Kidney capillary endothelial cell (primary cell): Measurements from ENCODE around the gene CACNA2D3.

Experiments
- DNase-seq: peaks from one replicate; pipeline ENCODE4 v3.0.0-alpha.2; 2018; ENCODE audit warnings: low spot score

CACNA2D3 gene

GRCh38 chr3:54127499-54128056, 5.2 kb downstream of the CACNA2D3 start:
- DNase-seq, result no peak

- DNase-seq, result no peak
These were observed 8.8 kb downstream of the CACNA2D3 start for GRCh38 chr3:54131026-54131605.

- DNase-seq, result no peak
These were observed 9.5 kb downstream of the CACNA2D3 start for GRCh38 chr3:54131890-54132289.

- DNase-seq, result no peak
These were observed 10.3 kb downstream of the CACNA2D3 start for GRCh38 chr3:54132685-54133084.

- no peak for DNase-seq
These were observed 10.8 kb downstream of the CACNA2D3 start for GRCh38 chr3:54133196-54133595.

- DNase-seq, result no peak
These were observed 11.8 kb downstream of the CACNA2D3 start for GRCh38 chr3:54134155-54134554.

- no peak for DNase-seq
These were observed 12.4 kb downstream of the CACNA2D3 start for GRCh38 chr3:54134713-54135112.

GRCh38 chr3:54137311-54137710, 15.0 kb downstream of the CACNA2D3 start:
- no peak for DNase-seq

- no peak for DNase-seq
These were observed 16.7 kb downstream of the CACNA2D3 start for GRCh38 chr3:54138937-54139547.

- no peak for DNase-seq
These were observed 17.3 kb downstream of the CACNA2D3 start for GRCh38 chr3:54139630-54140029.

- no peak for DNase-seq
These were observed 21.9 kb downstream of the CACNA2D3 start for GRCh38 chr3:54144284-54144683.

- DNase-seq, result no peak
These were observed 24.3 kb downstream of the CACNA2D3 start for GRCh38 chr3:54146506-54147239.

GRCh38 chr3:54150864-54151467, 28.6 kb downstream of the CACNA2D3 start:
- no peak for DNase-seq

GRCh38 chr3:54153477-54153876, 31.1 kb downstream of the CACNA2D3 start:
- no peak for DNase-seq

- DNase-seq, result no peak
These were observed 35.5 kb downstream of the CACNA2D3 start for GRCh38 chr3:54157860-54158259.

- no peak for DNase-seq
These were observed 37.6 kb downstream of the CACNA2D3 start for GRCh38 chr3:54159917-54160316.

GRCh38 chr3:54163441-54163840, 41.1 kb downstream of the CACNA2D3 start:
- DNase-seq, result no peak

GRCh38 chr3:54164192-54164975, 42.0 kb downstream of the CACNA2D3 start:
- DNase-seq, result no peak

GRCh38 chr3:54165865-54166264, 43.5 kb downstream of the CACNA2D3 start:
- DNase-seq, result no peak

- DNase-seq, result no peak
These were observed 45.6 kb downstream of the CACNA2D3 start for GRCh38 chr3:54167999-54168398.

- DNase-seq, result no peak
These were observed 46.1 kb downstream of the CACNA2D3 start for GRCh38 chr3:54168451-54168850.

GRCh38 chr3:54169524-54169923, 47.2 kb downstream of the CACNA2D3 start:
- DNase-seq, result no peak
